NCI-H146 treated with DMSO at 0.1 percent for 48 hours (cell line): ENCODE results near the gene CYTH4.

Source experiments
- DNase-seq: peaks from one replicate; lab custom pipeline; 2025; ENCODE audit not compliant: unreplicated experiment; lab: John Stamatoyannopoulos, UW

CYTH4 gene

DNA sequence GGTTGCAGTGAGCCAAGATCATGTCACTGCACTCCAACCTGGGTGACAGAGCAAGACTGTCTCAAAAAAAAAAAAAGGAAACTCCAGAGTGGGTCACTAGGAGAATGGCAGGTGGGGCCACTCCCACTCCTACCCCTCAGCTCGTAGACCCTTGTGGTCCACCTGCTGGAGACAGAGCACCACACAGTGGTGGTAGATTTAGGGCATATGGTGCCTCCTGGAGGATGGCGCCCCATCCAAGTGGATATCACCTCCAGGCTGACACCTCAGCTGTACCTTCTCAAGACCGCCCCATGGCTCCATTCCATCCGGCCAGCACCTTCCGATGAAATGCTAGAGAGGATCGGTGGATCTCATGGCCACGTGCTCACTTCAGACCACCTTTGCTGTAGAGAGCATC lies 6.2 kb downstream of the CYTH4 start:
- DNase-seq = no peak

DNA sequence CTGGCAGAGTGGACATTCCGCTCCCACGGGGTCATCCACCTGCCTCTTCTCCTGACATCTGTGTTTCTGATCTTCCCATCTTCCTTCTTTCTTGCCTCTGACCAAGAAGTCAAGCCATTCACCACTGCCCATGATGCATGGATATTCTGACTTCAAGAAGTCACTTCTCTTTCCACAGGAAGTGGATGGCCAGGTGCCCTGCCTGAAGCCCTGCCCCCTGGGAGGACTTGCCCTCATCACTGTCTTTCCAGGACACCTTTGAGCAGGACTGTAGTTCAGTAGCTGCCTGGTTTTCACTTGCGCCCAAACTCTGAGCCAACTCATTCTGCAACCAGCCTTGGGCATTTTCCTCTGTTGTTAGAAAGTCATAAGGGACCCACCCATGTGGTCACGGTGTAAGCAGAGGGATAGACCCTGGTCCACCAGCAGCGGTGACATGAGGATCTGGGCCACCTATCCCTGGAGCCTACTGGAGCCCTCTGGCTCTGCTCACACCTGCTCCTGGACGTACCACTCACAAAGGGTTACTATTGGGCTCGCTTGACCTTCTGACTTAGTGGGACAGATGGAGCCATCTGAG lies 6.9 kb downstream of the CYTH4 start:
- no peak for DNase-seq

DNA sequence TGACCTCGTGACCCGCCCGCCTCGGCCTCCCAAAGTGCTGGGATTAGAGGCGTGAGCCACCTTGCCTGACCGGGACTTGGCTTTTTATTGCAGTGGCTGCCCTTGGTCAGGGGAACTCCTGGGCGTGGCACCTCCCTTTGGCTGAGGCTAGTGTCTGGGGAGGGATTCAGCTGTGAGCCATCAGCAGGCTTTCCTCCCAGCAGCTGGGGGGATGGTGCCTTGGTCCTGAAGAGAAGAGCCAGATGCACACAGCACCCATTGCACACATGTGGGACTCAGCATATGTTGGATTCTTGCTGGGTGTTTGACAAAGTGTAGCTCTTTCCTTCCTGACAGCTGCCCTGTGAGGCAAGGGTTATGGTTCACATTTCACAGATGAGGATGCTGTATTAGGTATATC lies 8.4 kb downstream of the CYTH4 start:
- no peak for DNase-seq

DNA sequence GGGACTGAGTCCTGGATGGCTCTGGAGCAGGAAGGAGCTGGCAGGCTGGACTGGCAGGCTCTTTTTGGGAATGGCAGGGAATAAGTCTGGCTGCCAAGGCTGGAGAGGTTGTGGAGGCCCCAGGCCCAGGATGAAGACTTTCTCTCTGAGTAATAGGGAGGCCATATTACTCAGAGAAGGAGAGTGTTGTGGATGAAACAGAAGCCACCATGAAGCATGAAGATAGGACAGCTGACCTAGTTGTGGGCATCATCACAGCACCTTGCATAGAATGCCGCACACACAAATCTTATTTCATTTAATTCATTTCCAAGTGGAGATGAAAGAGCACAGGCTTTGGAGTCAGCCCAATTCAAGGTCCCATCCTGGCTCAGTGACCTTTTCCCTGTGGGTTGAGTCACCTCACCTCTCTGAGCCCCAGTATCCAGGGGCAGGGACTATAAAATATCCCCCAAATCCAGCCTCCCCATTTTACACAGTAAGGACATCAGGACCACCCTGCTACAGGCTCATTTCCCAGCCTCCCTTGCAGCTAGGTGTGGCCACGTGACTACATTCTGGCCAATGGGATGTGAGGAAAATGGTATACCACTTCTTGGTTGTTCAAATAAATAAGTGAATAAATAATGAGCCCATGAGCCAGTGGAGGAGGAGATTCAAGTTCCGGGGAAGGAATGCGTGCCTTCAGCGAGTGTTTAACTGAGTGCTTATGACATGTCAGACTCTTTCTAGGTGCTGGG lies 9.4 kb downstream of the CYTH4 start:
- DNase-seq = no peak

DNA sequence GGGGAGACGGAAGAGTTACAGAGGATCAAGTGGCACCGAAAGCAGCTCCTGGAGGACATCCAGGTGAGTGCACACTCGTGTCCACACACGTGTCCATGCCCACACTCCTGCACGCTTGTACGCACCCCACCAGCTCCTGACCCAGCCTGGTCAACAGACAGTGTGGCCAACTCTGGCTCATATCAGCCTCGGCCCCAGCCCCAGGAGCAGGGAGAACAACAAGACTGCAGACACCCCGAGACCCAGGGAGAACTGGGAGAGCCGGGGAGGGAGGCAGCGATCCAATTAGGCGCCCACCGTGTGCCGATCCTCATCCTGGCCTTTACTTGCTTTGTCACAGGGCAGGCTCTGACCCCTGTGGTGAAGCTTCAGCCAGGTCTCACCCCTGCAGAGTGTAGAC lies 10.3 kb downstream of the CYTH4 start:
- DNase-seq = no peak

DNA sequence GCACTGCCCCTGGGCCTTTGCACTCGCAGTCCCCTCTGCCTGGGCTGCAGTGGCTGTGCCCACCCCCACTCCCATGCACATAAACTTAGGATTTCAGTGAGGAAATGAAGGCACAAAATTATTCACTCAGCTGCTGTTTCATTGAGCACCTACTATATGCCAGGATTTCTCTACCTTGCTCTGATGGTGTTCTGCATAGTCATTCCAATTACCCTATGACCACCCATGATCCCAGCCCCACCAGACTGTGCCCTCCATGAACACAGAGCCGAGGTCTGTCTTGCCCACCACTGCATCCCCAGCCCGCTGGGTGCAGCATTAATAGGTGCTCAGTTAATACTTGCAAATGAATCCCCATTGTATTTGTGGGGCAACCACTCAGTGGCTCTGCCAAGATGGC lies 10.9 kb downstream of the CYTH4 start:
- no peak for DNase-seq

DNA sequence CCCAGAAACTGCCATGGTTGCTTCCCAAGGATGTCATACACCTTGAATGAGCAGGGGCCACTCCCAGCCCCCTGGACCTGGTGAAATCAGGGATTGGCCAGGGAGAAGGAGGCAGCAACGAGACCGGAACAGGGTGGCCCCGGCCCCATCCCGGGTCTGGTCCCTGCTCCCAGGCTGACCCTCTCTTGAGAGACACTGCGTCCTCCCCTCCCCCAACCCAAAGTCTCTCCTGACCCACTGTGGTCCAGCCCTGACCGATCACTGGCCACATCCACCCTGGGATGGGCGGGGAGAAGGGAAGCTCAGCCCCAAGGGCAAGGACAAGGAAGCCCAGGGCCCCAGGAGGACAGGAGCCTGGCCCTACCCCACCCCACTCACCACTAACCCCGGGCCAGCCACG lies 12.4 kb downstream of the CYTH4 start:
- no peak for DNase-seq

DNA sequence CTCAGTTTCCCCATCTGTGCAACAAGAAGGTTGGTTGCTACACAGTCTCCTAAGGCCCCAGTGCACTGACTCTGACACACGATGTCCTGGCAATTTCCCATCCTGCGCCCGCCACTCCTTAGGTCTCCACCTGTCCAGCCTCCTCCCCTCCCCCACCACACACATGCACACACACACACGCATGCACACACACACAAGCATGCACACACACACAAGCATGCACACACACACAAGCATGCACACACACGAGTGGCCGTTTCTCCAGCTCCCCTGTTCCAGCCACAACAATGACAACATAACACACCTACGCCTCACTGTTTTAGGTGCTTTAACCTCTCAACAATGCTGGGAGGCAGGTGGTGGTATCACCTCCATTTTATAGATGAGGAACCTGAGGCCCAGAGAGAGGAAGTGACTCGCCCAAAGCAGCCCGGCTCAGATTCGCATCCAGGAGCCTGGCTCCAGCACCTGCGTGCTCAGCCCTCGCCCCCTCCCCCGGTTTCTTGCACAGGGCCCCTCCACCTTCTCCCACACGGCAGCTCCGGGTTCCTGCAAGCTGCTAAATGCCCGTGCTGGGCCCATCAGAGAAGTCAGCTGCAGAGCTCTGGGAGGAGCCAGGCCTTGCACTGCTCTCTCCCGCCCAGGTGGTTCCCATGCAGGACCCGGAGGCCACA lies 13.0 kb downstream of the CYTH4 start:
- no peak for DNase-seq

DNA sequence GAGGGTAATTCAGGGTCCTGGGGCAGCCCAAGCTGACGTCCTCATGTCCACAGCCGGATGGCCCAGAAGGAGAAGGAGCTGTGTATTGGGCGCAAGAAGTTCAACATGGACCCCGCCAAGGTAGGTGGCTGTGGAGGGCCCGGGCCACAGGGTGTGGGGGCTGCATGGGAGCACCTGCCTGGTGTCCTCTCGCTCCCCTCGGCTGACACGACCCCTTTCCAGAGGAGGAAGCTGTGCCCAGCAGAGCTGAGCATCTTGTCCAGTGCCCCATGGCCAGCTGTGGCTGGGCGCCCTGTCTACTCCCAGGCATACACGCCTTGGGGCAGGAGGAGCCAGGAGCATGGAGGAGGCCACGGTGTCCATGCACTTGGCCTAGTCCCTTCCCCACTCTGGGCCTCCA lies 13.6 kb downstream of the CYTH4 start:
- DNase-seq = no peak

DNA sequence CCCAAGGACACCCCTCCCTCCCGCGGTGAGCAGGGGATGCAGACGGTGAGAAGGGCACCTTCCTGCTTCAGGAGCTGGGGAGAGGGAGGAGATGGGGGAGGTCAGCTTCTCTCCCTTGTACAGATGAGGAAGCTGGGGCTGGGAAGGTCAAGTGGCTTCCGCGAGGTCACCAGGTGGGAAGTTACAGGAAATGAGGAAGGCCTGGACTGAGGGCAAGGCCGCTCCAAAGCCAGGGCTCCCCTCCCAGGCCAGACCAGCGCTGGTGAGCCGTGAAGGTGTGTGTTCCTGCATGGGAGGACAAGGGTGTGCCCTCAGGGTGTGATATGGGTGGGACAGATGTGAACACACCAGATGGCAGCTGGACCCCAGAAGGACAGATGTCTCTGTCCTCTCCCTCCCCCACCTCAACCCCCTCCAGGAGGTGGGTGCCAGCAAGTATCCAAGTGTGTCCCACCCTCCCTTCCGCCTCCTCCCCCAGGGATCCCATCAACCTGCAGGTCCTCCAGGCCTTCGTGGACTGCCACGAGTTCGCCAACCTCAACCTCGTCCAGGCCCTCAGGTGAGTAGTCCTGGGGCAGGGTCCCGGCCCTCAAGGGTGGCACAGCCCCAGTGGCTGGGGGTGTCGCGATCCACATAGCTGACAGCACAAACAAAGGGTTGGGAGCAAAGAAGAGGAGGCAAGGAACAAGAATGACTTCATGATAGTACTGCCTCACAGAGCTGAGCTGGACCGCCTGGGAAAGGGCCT lies 16.6 kb downstream of the CYTH4 start:
- DNase-seq = no peak

DNA sequence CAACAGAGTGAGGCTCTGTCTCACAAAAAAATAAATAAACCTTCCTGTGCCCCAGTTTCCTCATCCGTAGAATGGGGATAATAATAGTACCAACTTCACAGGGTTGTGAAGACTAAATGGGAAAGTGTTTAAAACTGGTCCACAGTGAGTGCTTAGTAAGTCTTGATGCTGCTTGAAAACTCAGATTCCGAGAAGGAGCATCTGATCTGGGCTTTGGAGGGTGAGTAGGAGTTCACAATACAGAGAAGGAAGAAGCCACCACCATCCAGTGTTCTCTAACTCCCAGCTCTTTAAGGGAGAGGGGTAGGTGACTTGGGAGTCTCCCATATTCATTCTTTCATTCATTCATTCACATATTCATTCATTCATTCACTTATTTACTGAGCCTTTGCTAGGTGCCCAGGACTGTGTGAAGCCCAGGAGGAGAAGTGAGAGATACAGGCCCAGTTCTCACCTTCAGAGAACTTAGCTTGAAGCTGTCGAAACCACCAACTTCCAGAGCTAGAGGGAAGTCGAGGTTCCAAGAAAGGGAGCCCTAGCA lies 17.7 kb downstream of the CYTH4 start:
- DNase-seq = no peak

DNA sequence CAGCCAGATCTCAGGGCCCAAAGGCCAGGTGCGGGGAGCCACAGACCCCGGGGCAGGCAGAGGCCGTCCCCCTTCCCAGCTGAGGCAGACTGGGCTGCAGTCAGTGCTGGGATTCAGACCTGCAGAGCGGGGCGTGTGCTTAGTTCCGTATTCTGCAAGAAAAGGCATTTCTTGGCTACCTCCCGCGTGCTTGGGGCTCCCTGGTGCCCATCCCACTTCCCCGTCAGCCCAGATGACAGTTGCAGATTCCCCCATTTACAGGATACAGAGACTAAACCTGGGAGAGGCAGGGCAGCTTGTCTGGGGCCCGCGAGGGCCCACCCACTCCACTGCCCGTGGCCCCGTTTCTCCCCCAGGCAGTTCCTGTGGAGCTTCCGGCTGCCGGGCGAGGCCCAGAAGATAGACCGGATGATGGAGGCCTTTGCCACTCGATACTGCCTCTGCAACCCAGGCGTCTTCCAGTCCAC lies 18.3 kb downstream of the CYTH4 start:
- DNase-seq = no peak

DNA sequence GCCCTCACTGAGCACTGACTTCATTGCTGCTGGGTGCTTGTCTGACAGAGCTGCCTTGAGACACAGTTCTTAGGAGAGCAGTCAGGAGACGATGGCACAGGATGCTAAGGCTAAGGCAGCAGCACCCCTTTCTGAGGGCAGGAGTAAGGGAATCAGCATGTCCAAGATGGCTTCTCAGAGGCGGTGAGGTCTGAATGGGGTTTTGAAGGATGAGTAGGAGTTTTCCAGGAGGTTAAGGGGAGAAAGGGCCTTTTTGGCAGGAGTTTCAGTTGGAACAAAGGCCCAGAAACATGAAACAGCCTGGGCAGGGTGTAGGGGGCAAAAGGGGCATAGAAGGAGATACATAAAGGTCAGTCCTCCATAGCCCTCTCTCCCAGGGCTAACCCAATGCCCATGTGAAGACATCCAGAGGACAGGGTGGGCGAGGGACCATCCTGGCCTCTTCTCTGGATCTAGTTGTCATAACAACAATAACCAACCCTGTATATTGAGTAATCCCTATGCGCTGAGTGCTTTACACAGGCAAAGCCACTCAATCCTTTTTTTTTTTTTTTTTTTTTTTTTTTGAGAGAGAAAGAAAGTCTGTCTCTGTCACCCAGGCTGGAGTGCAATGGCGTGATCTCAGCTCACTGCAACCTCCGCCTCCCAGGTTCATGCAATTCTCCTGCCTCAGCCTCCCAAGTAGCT lies 19.0 kb downstream of the CYTH4 start:
- DNase-seq = no peak

DNA sequence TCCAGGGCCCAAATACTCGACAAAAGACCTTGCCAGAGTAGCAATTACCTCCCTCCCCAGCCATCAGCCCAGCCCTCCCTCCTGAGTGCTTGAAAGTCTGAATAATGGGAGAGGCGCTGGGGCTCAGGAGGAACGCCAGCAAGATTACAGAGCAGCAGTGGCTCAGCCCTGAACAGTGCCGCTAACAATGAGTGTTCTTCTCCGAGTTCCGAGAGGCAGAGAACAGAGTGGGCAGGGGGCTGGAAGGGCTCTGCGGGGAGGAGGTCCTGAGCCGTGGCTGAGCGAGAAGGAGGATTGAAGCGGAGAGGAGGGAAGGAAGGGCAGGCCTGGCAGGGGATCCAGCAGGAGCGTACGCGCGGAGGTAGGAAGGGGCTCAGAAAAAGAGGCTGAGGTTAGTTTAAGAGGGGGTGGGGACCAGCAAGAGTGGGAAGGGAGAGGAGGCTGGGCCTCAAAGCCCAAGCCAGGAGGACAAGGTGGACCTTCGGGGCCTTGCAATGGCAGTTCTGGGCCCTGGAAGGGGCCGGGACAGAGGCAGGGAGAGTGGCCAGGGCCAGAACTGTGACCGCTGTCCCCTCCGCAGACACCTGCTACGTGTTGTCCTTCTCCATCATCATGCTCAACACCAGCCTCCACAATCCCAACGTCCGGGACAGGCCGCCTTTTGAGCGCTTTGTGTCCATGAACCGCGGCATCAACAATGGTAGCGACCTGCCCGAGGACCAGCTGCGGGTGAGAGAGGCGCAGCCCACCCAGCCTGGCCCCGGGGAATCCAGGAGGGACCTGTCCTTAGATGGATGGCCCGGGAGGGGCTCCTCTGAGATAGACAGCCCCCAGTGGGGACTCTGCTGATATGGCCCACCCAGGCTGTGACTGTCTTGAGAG lies 20.6 kb downstream of the CYTH4 start:
- no peak for DNase-seq

DNA sequence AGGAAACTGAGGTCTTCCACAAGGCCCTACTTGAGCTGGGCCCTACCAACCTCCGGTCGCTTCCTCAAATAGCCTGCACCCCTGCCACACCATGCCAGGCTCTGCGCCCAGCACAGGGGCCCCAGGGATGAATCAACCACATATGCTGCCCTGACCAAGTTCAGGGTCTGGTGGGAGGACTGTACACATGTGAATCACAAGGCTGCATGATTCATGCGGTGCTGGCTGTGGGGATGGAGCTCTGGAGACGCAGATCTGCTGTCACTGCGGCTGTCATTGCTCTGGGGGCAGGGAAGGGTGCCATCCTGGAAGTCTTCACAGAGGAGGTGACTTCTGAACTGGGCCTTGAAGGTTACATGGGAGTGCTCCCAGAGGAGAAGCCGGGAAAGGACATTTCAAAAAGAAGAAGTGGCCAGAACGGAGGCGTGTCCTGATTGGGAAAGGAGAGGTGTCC lies 21.5 kb downstream of the CYTH4 start:
- DNase-seq = no peak

DNA sequence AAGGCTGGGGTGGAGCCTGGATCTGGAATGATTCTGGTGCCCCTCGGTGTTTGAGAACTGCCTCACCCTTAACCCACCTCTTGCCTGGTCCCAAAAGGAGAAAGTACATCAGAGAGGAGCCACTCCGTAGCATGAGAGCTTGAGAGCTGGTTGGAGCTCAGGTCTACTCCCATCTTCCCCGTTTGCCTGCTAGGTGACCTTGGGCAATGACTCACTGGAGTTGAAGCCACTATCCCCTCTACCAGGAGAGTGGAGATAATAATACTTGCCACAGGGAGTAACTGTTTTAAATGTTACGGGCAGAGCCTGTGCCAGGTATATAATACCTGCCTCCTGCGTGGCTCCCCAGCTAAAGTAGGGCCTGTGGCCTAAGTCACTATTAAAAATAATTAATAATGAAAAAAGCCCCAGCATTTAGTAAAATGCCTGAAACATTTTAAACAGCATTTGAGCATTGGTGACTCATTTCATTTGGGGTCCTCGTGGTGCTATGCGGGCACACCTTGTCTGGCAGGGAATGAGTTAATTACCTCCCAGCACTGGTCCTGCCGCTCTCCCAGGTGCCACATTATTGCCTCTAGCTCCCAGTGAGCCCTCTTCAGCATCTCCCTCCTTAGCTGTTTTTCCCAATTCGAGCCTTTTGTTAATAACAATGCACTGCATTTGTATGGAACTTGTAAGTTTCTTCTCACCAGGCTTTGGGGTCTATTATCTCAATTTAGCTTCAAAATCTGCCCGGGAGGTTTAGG lies 22.5 kb downstream of the CYTH4 start:
- no peak for DNase-seq

DNA sequence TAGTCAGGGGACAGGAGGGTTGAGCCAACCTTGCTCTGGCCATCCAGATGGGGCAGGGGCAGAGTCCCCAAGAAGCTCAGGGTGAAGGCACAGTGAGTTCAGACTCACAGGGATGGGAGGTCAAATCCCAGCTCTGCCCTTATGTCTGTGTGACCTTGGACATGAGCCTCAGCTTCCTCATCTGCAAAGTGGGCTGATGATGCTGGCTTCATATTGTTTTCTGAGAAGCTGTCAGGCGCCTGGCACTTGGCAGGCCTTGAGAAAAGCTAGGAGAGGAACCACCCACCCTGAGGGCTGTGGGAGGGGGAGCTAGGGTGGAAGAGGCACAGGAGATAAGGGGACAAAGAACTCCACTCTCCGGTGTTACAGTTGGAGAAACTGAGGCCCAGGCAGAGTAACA lies 23.6 kb downstream of the CYTH4 start:
- DNase-seq = no peak

DNA sequence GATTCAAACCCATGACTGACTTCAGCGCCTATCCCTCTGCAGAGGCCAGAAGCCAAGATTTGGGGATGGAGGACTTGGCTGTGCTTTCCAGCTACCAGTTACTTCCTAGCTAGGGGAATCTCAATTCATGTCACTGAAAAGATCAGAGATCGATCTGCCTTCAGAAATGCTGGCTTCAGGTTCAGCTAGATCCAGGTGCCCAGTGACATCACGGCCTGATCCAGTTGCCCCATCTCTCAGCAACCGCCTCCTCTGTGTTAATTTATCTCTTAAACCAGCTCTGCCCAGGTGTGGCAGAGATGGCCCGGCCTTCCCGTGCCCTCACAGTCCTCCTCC lies 24.2 kb downstream of the CYTH4 start:
- no peak for DNase-seq
